HCT116 (cell line): ENCODE measurements around the gene NCOA1. TPM values are rescaled to one million over a fixed set of nuclear protein-coding genes. Genes with fewer than 3 reads are reported as not detected.

ENCODE experiments used
- ATAC-seq: fragments of 200-7000 bp; cut with Tn5 transposase; 2 replicates; pipeline ENCODE4 v1.9.1; 2020; ENCODE audit warnings: mild to moderate bottlenecking, moderate library complexity
- BruUV-seq: library from RNA; stranded (reverse); fragments of 400-500 nt; replicated peaks from 2 replicates; lab custom pipeline; 2021; lab: Mats Ljungman, UMichigan
- CTCF ChIA-PET: fragments of 300-600 bp; sonication (Branson Sonifier 250); formaldehyde crosslinking; loops from one replicate; lab custom pipeline; 2021; ENCODE audit warnings: antibody characterized with exemption; lab: Charles Lee
- POLR2A ChIA-PET: fragments of 300-600, 350-600 bp; sonication (Branson Sonifier 250); formaldehyde crosslinking; loops from one replicate; lab custom pipeline; 2021; ENCODE audit warnings: antibody characterized with exemption; lab: Charles Lee
- RAD21 ChIA-PET, 2 experiments: fragments of 300-600 bp; sonication (Branson Sonifier 250); formaldehyde crosslinking; loops; one replicate each; lab custom pipeline; 2023; ENCODE audit warnings: low total read pairs in 2 of 2; ENCODE audit not compliant: uncharacterized antibody in 2 of 2, unreplicated experiment in 2 of 2, low non-redundant PET in 1 of 2; lab: Charles Lee
- DNase-seq: peaks from one replicate; pipeline ENCODE4 v3.0.0-alpha.2; 2010; ENCODE audit warnings: low read depth, low spot score
- H2AFZ ChIP-seq: fragments of 200-600 bp; shearing (Covaris generic), sonication (generic); 2 replicates; pipeline ENCODE4 v1.6.1; 2017; ENCODE audit warnings: low read depth, mixed run types, mixed read lengths, antibody characterized with exemption, low read length; ENCODE audit not compliant: poor library complexity, severe bottlenecking
- H3K27ac ChIP-seq: 2 replicates; pipeline ENCODE4 v1.5.1; 2012; ENCODE audit warnings: low read depth, low read length
- H3K27me3 ChIP-seq: fragments of 200-600 bp; sonication (generic); 2 replicates; pipeline ENCODE4 v1.6.1; 2016; ENCODE audit warnings: mixed run types, low read length, mixed read lengths; ENCODE audit not compliant: insufficient read depth
- H3K36me3 ChIP-seq, 2 experiments: fragments of 200-500 bp in 1 of 2; fragments of 200-600 bp in 1 of 2; sonication (Bioruptor generic) in 1 of 2; sonication (generic) in 1 of 2; 2 replicates each; pipeline versions ENCODE4 v1.5.1 to v1.6.1; 2014 to 2016; ENCODE audit warnings: low read length in 2 of 2, inconsistent platforms in 1 of 2, mixed read lengths in 1 of 2, mixed run types in 1 of 2; ENCODE audit not compliant: insufficient read depth in 2 of 2, control insufficient read depth in 1 of 2
- H3K4me1 ChIP-seq, 2 experiments: fragments of 200-600 bp in 1 of 2; sonication (generic) in 1 of 2; 2 replicates each; pipeline versions ENCODE4 v1.5.1 to v1.6.1; 2012 to 2017; ENCODE audit warnings: low read length in 2 of 2, inconsistent platforms in 1 of 2, mild to moderate bottlenecking in 1 of 2, mixed read lengths in 1 of 2, mixed run types in 1 of 2, moderate library complexity in 1 of 2; ENCODE audit not compliant: insufficient read depth in 2 of 2, control insufficient read depth in 1 of 2
- H3K4me2 ChIP-seq: fragments of 200-600 bp; sonication (generic); 2 replicates; pipeline ENCODE4 v1.6.1; 2017; ENCODE audit warnings: mixed run types, low read length, mixed read lengths
- H3K4me3 ChIP-seq, 2 experiments: fragments of 200-600 bp in 1 of 2; sonication (generic) in 1 of 2; replicated peaks in 1 of 2; 2 replicates each; pipeline ENCODE4 v1.5.1; 2011 to 2016; ENCODE audit warnings: low read length in 2 of 2, control low read depth in 1 of 2, low read depth in 1 of 2, mild to moderate bottlenecking in 1 of 2, mixed read lengths in 1 of 2, mixed run types in 1 of 2
- H3K79me2 ChIP-seq: fragments of 200-600 bp; sonication (generic); 2 replicates; pipeline ENCODE4 v1.6.1; 2017; ENCODE audit warnings: mild to moderate bottlenecking, mixed run types, low read length, moderate library complexity, mixed read lengths; ENCODE audit not compliant: insufficient read depth
- H3K9ac ChIP-seq: fragments of 200-600 bp; sonication (generic); 2 replicates; pipeline ENCODE4 v1.6.1; 2016; ENCODE audit warnings: low read length, mixed read lengths
- H3K9me2 ChIP-seq: fragments of 200-600 bp; sonication (generic), shearing (Covaris generic); 2 replicates; pipeline ENCODE4 v1.6.1; 2017; ENCODE audit warnings: mixed run types, mild to moderate bottlenecking, moderate library complexity; ENCODE audit not compliant: insufficient read depth
- H3K9me3 ChIP-seq, 2 experiments: fragments of 200-500 bp in 1 of 2; fragments of 200-600 bp in 1 of 2; sonication (Bioruptor generic) in 1 of 2; sonication (generic) in 1 of 2; 2 replicates each; pipeline ENCODE4 v1.6.1; 2014 to 2017; ENCODE audit warnings: low read length in 2 of 2, mixed read lengths in 2 of 2, inconsistent platforms in 1 of 2, low read depth in 1 of 2, mild to moderate bottlenecking in 1 of 2, mixed run types in 1 of 2, moderate library complexity in 1 of 2; ENCODE audit not compliant: control insufficient read depth in 1 of 2, insufficient read depth in 1 of 2
- H4K20me1 ChIP-seq: fragments of 200-600 bp; sonication (generic), shearing (Covaris generic); 2 replicates; pipeline ENCODE4 v1.6.1; 2017; ENCODE audit warnings: mixed run types, mild to moderate bottlenecking, moderate library complexity; ENCODE audit not compliant: insufficient read depth
- ATF3 ChIP-seq: IDR thresholded peaks from 2 replicates; pipeline ENCODE4 v1.6.1; 2012
- CBX3 ChIP-seq: IDR thresholded peaks from 2 replicates; pipeline ENCODE4 v1.6.1; 2012; ENCODE audit warnings: low read depth
- CTCF ChIP-seq, 3 experiments: fragments of 200-600 bp in 1 of 3; sonication (generic) in 1 of 3; IDR thresholded peaks in 2 of 3; conservative IDR thresholded peaks in 1 of 3; 2 replicates each; pipeline ENCODE4 v1.5.1; 2012 to 2017; ENCODE audit warnings: low read depth in 2 of 3, low read length in 2 of 3, antibody characterized with exemption in 1 of 3, borderline replicate concordance in 1 of 3, control low read depth in 1 of 3, mild to moderate bottlenecking in 1 of 3, mixed read lengths in 1 of 3, mixed run types in 1 of 3, moderate library complexity in 1 of 3; ENCODE audit not compliant: insufficient read depth in 1 of 3
- ELF1 ChIP-seq: IDR thresholded peaks from 2 replicates; pipeline ENCODE4 v1.6.1; 2012; ENCODE audit warnings: low read depth, borderline replicate concordance
- EZH2 ChIP-seq: fragments of 200-600 bp; sonication (generic); IDR thresholded peaks from 2 replicates; pipeline ENCODE4 v1.6.1; 2017; ENCODE audit warnings: antibody characterized with exemption, mixed run types
- JUND ChIP-seq: IDR thresholded peaks from 2 replicates; pipeline ENCODE4 v1.6.1; 2012
- POLR2A ChIP-seq: IDR thresholded peaks from 2 replicates; pipeline ENCODE4 v1.7.0; 2011; ENCODE audit warnings: borderline replicate concordance; ENCODE audit not compliant: insufficient read depth, insufficient read length; ENCODE audit errors: extremely low read depth
- ZNF274 ChIP-seq: fragments of 200-500 bp; sonication (Bioruptor generic); IDR thresholded peaks from 2 replicates; pipeline ENCODE4 v1.6.1; 2014; ENCODE audit warnings: mild to moderate bottlenecking, low read depth, low read length, inconsistent platforms
- intact Hi-C: fragments of 100-400 bp; cut with micrococcal nuclease; formaldehyde crosslinking; loops from 2 replicates; pipeline ENCODE4 v1.10.0; 2022
- total RNA-seq: library from RNA; stranded (reverse); gene quantifications from one replicate; pipeline ENCODE4 v1.2.1, GENCODE V29; 2021; ENCODE audit not compliant: unreplicated experiment

The NCOA1 gene
- total RNA-seq, 1 experiment from 2014 or later = 10.4 TPM

- CTCF ChIA-PET = no interaction called here
- no TSS peak for BruUV-seq
- POLR2A ChIA-PET = no interaction called here
Observed at GRCh38 chr2:24511198-24511597, 20.1 kb downstream of the NCOA1 start.

GRCh38 chr2:24511894-24512293 lies 20.8 kb downstream of the NCOA1 start:
- Histone ChIP-seq H3K4me1 (peaks cover 0 to 9% of the 10 kb centered on the region in 2 experiments; a peak in 2 of 4 replicates), H3K9me2 (no peaks in the 10 kb centered on the region), H3K4me2 (no peak overlapping the region), H3K79me2 (no peaks in the 10 kb centered on the region), H2AFZ (no peak overlapping the region), H3K4me3 (no peak overlapping the region)
- CTCF ChIA-PET = no interaction called here
- intact Hi-C loops = no loop called here
- BruUV-seq = no TSS peak
- ATAC-seq = no peak
- POLR2A ChIA-PET = no interaction called here
- TF ChIP-seq CTCF (IDR thresholded peaks at IDR 0.05 in 2 of 3, conservative IDR thresholded peaks at IDR 0.05 in 1 of 3; ENCODE audit: borderline replicate concordance in 1 of 3, insufficient read depth in 1 of 3, low read depth in 2 of 3, low read length in 2 of 3) (no peak), ZNF274 (no peak), CBX3 (no peak), ATF3 (no peak), POLR2A (no peak), JUND (no peak), EZH2 (no peak), ELF1 (no peak)
- TF ChIP-seq, all 23 proteins: peak for 0
- DNase-seq = no peak
- no peak overlapping the region for H3K9ac ChIP-seq
- RAD21 ChIA-PET = no interaction called here
- no peak overlapping the region for H3K27ac ChIP-seq
- H4K20me1 ChIP-seq = no peaks in the 10 kb centered on the region
- H3K9me3 ChIP-seq = no peaks in the 10 kb centered on the region
- no peaks in the 10 kb centered on the region for H3K36me3 ChIP-seq
- H3K27me3 ChIP-seq = no peaks in the 10 kb centered on the region

More at GRCh38 chr2:24511198-24511597, 20.1 kb downstream of the NCOA1 start:
- Histone ChIP-seq H3K9me2 (no peaks in the 10 kb centered on the region), H3K4me3 (no peak overlapping the region), H3K9ac (no peak overlapping the region), H3K27me3 (no peaks in the 10 kb centered on the region), H3K79me2 (no peaks in the 10 kb centered on the region), H2AFZ (no peak overlapping the region), H3K36me3 (no peaks in the 10 kb centered on the region), H3K4me2 (no peak overlapping the region), H3K4me1 (peaks cover 0 to 9% of the 10 kb centered on the region in 2 experiments; a peak in 2 of 4 replicates), H3K27ac (no peak overlapping the region), H4K20me1 (no peaks in the 10 kb centered on the region), H3K9me3 (no peaks in the 10 kb centered on the region)
- no peak for DNase-seq
- RAD21 ChIA-PET = no interaction called here
- no peak for ATAC-seq
- no peak for TF ChIP-seq CBX3
- intact Hi-C loops = no loop called here
